CD4-positive, alpha-beta T cell treated with Interleukin-17A for 1 hour (primary cell): ENCODE data around the gene LRWD1.
"Not testable (repeated sequence)": the region's sequence is repeated elsewhere in the genome, so short reads cannot be mapped to it uniquely, and the experiment has no call there.

Experiments
- DNase-seq: peaks from one replicate; pipeline ENCODE4 v3.0.0-alpha.2; 2020

The LRWD1 gene

GRCh38 chr7:102498321-102498720 lies 33.5 kb downstream of the LRWD1 start:
- DNase-seq: not testable (repeated sequence)

GRCh38 chr7:102503141-102503540 lies 38.4 kb downstream of the LRWD1 start:
- DNase-seq: not testable (repeated sequence)

- DNase-seq: not testable (repeated sequence)
These were observed 40.8 kb downstream of the LRWD1 start for GRCh38 chr7:102505298-102506185.

DNA sequence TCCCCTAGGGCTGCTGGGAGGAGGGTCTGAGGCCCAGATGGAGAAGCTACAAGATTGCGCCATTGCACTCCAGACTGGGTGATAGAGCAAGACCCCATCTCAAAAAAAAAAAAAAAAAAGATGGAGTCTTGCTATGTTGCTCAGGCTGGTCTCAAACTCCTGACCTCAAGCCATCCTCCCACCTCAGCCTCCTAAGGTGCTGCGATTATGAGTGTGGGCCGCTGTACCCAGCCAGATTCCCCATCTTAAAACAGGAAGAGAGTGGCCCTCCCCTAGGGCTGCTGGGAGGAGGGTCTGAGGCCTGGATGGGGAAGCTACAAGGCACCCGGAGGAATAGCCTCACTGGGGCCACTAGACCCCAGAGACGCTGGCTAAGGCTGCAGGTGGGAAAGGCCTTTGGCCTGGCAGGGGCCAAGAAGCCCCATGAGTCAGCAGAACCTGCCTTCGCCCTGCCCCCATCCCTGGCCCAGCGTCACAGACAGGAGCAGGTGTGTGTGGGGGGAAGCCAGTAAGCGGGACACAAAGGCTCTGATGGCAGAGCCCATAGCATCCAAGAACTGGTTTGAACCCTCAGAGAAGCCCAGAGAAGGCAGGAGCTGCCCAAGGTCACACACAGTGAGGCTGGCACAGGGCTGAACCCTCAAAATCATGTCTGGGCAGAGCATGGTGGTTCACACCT lies 42.8 kb downstream of the LRWD1 start:
- DNase-seq: not testable (repeated sequence)

DNA sequence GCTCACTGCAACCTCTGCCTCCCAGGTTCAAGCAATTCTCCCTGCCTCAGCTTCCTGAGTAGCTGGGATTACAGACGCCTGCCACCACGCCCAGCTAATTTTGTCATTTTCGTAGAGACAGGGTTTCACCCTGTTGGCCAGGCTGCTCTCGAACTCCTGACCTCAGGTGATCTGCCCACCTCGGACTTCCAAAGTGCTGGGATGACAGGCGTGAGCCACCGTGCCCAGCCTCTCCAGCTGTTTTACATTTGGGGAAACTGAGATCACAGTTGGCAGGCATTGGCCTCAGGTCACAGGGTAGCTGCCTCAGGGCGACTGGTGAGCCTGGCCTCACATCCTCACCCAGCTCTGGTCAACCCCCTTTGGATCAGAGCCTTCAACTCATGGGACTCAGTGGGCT lies 45.8 kb downstream of the LRWD1 start:
- not testable (repeated sequence) for DNase-seq

DNA sequence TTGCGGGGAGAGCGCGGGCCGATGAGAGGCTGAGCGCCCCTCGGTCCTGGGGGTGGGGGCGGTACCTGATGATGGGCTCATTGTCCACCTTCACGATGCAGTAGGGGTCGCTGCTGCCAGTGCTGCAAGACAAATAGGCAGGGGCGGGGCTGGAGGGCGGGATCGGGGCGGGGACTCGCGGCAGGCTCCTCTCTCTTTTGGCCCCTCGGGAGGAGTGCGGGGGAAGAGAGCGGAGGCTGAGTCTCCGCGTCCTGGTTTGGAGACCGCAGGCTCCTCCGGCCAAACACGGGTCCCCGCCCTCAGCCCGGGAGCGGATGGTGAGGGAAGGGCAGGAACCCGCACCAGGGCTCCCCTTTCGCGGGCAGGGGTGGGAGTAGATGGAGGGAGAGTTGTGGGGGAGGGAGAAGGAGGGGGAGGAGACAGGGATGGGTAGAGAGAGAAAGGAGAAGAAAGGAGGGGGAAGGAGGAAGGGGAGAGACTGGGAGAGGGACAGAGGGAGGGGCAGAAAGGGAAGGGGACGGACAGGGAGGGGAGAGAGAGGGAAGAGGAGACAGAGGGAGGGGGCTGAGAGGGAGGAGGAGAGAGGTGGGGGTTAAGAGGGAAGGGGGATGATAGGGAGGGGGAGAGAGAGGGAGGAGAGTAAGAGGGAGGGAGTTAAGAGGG lies 47.2 kb downstream of the LRWD1 start:
- DNase-seq: not testable (repeated sequence)

- peak; percentile 47 for DNase-seq
These were observed 47.9 kb downstream of the LRWD1 start for GRCh38 chr7:102512642-102513221.

- DNase-seq: not testable (repeated sequence)
These were observed 50.3 kb downstream of the LRWD1 start for GRCh38 chr7:102514881-102515721.

DNA sequence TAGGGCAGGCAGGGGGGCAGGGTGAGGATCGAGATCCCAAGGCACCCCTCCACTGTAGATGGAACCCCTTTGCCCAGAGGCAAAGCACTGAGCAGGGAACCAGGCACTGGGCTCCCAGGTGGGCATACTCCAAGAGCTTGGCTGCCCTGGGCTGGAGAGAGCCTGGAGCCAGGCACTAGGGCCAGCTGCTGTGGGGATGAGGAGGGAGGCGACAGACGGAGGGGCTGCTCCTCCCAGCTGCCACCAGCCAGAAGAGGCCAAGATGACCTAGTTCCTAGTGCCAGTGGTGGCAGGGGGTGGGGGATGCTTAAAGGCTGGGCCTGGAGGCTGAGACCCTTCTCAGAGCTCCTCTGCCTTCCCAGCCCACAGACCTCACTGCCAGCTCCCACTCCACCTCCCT lies 51.1 kb downstream of the LRWD1 start:
- DNase-seq: not testable (repeated sequence)

DNA sequence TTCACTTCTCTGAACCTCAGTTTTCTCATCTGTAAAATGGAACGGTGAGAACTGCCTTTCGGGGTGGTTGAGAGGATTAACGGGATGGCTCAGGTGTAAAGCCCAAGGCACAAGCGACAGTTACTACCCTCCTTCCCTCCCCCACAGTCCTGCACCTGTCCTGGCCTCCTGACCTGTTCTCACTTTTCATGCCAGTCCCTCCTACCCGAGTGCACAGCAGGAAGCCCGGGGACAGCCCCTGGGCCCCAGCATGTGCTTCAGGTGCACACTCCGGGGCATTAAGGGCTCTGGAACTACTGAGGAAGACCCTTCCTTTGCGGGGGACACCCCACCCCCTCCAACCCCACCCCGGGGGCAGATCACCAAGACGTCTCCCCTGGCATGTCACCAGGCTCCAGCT lies 52.2 kb downstream of the LRWD1 start:
- not testable (repeated sequence) for DNase-seq

- peak; percentile 39 for DNase-seq
These were observed 52.9 kb downstream of the LRWD1 start, which contains the start of gene RASA4B for GRCh38 chr7:102517550-102518147. Gene RASA4B (minus strand): TSS chr7:102517777. CDS start chr7:102517710, 67 bp downstream.

GRCh38 chr7:102520797-102521196 lies 56.0 kb downstream of the LRWD1 start:
- not testable (repeated sequence) for DNase-seq
